Measurements from ENCODE around the gene C6orf89.

DNA sequence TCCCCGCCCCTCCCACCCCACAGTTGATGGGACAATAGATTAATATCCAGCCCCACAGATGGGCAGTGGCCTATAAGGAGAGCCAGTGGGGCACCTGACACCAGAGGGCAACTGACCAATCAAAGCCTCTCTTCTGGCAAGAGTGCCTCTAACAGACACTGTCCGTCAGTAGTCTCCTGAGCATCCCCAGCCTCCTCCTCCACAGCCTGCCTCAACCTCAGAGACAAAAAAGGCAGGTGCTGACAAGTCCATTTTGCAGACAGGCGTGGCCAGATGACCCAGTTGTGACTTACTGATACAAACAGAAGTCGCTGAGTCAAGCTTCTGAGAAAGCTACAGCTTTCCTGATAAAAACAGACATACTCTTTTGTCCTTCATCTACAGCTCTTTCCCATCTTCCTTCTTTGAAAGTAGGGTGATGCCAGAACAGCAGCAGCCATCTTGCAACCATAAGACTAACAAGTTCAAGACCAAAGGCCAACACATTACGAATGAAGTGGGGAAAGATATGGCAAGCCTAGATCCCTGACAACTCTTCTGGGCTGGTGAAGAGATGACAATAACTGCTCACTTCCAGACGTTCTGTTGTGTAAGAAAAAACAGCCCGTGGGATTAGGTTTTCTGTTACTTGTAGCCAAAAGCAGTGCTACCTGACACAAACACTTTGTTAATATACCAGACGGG, 23.4 kb upstream of the C6orf89 start:
- TF ChIP-seq EP300 (IDR thresholded peaks at IDR 0.05) (no peak), POLR2A (IDR thresholded peaks at IDR 0.05) (no peak)
- TF ChIP-seq, protein P1, sequence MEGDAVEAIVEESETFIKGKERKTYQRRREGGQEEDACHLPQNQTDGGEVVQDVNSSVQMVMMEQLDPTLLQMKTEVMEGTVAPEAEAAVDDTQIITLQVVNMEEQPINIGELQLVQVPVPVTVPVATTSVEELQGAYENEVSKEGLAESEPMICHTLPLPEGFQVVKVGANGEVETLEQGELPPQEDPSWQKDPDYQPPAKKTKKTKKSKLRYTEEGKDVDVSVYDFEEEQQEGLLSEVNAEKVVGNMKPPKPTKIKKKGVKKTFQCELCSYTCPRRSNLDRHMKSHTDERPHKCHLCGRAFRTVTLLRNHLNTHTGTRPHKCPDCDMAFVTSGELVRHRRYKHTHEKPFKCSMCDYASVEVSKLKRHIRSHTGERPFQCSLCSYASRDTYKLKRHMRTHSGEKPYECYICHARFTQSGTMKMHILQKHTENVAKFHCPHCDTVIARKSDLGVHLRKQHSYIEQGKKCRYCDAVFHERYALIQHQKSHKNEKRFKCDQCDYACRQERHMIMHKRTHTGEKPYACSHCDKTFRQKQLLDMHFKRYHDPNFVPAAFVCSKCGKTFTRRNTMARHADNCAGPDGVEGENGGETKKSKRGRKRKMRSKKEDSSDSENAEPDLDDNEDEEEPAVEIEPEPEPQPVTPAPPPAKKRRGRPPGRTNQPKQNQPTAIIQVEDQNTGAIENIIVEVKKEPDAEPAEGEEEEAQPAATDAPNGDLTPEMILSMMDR (IDR thresholded peaks at IDR 0.05): no peak
